CD4-positive, alpha-beta memory T cell (primary cell): ENCODE results near the gene ITPKC. TPM values are rescaled to one million over a fixed set of nuclear protein-coding genes. Genes with fewer than 3 reads are reported as not detected.
"Not testable (repeated sequence)": the region's sequence is repeated elsewhere in the genome, so short reads cannot be mapped to it uniquely, and the experiment has no call there.

Source experiments
- CTCF ChIA-PET: fragments of 350-600 bp; sonication (Branson Sonifier 250); formaldehyde crosslinking; loops from one replicate; lab custom pipeline; 2021; ENCODE audit warnings: inconsistent platforms; ENCODE audit not compliant: partially characterized antibody; lab: Charles Lee
- POLR2A ChIA-PET: fragments of 350-600 bp; sonication (Branson Sonifier 250); formaldehyde crosslinking; loops from one replicate; lab custom pipeline; 2021; ENCODE audit not compliant: partially characterized antibody; lab: Charles Lee
- DNase-seq, 5 donors: peaks; one replicate each; pipeline versions ENCODE4 v3.0.0 to v3.0.0-alpha.2; 2020 to 2022; ENCODE audit warnings: mixed read lengths in 1 of 5
- H3K27ac ChIP-seq: one replicate; pipeline ENCODE4 v1.7.0; 2013; ENCODE audit warnings: low read depth, low read length
- H3K27me3 ChIP-seq: 2 replicates; pipeline ENCODE4 v1.7.0; 2013; ENCODE audit warnings: mild to moderate bottlenecking, low read length, moderate library complexity; ENCODE audit not compliant: insufficient read depth
- H3K36me3 ChIP-seq: 2 replicates; pipeline ENCODE4 v1.7.0; 2013; ENCODE audit warnings: mild to moderate bottlenecking, low read length, moderate library complexity; ENCODE audit not compliant: insufficient read depth
- H3K4me1 ChIP-seq: 2 replicates; pipeline ENCODE4 v1.7.0; 2013; ENCODE audit warnings: mild to moderate bottlenecking, low read length, moderate library complexity; ENCODE audit not compliant: insufficient read depth
- H3K4me3 ChIP-seq, 2 donors: one replicate each; pipeline ENCODE4 v1.7.0; 2013; ENCODE audit warnings: low read length in 2 of 2, mild to moderate bottlenecking in 1 of 2
- H3K9me3 ChIP-seq, 2 donors: one replicate each; pipeline ENCODE4 v1.7.0; 2013; ENCODE audit warnings: low read length in 2 of 2, control low read depth in 1 of 2; ENCODE audit not compliant: control insufficient read depth in 1 of 2
- H3K27ac Mint-ChIP-seq, 7 donors: one replicate each; pipeline ENCODE4 v1.8.0; 2020 to 2021; ENCODE audit warnings: mixed read lengths in 7 of 7, mild to moderate bottlenecking in 6 of 7, inconsistent platforms in 3 of 7, moderate library complexity in 3 of 7
- H3K27me3 Mint-ChIP-seq, 2 donors: one replicate each; pipeline ENCODE4 v1.8.0; 2020 to 2021; ENCODE audit warnings: mixed read lengths in 2 of 2
- H3K36me3 Mint-ChIP-seq, 2 donors: one replicate each; pipeline ENCODE4 v1.8.0; 2020 to 2021; ENCODE audit warnings: mixed read lengths in 2 of 2, inconsistent platforms in 1 of 2, mild to moderate bottlenecking in 1 of 2
- H3K4me1 Mint-ChIP-seq, 4 donors: one replicate each; pipeline ENCODE4 v1.8.0; 2020 to 2021; ENCODE audit warnings: mixed read lengths in 4 of 4, mild to moderate bottlenecking in 1 of 4
- H3K4me3 Mint-ChIP-seq, 8 donors: one replicate each; pipeline ENCODE4 v1.8.0; 2020 to 2021; ENCODE audit warnings: mixed read lengths in 8 of 8, mild to moderate bottlenecking in 7 of 8, moderate library complexity in 6 of 8, inconsistent platforms in 3 of 8
- H3K9me3 Mint-ChIP-seq, 8 donors: one replicate each; pipeline ENCODE4 v1.8.0; 2020 to 2021; ENCODE audit warnings: mixed read lengths in 8 of 8, mild to moderate bottlenecking in 5 of 8, inconsistent platforms in 3 of 8, moderate library complexity in 1 of 8
- intact Hi-C: fragments of 100-400 bp; cut with micrococcal nuclease; formaldehyde crosslinking; loops from one replicate; pipeline ENCODE4 v1.15.1; 2023
- polyA plus RNA-seq, 2 donors: library from polyadenylated mRNA; unstranded; fragments of 300-500 nt; fragmentation: Illumina TruSeq; gene quantifications; one replicate each; pipeline ENCODE4 v1.2.3, GENCODE V29; 2021
- total RNA-seq, 2 experiments: library from RNA; stranded (reverse); gene quantifications; one replicate each; pipeline ENCODE4 v1.2.3, GENCODE V29; 2021

The ITPKC gene
- total and polyA plus RNA-seq, 4 experiments from 2014 or later: 1.9 to 10.2 (median 7.6) TPM

DNA sequence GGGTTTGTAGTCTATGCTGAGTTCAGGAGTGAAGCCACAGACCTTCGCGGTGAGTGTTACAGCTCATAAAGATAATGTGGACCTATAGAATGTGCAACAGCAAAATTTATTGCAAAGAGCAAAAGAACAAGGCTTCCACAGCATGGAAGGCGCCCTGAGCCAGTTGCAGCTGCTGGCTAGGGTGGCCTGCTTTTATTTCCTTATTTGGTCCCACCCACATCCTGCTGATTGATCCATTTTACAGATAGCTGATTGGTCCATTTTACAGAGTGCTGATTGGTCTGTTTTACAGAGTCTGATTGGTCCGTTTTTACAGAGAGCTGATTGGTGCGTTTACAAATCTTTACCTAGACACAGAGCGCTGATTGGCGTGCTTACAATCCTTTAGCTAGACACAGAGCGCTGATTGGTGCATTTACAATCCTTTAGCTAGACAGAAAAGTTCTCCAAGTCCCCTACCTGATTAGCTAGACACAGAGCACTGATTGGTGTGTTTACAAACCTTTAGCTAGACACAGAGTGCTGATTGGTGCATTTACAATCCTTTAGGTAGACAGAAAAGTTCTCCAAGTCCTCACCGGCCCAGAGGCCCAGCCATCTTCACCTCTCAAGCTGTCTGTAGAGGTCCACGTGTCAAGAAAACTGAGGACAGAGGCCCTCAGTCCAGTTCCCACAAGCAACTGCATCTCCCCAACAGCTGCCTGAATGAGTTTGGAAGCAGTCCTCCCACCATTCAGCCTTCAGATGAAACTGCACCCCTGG lies 54.4 kb downstream of the ITPKC start:
- H3K4me3 ChIP-seq, intact Hi-C loops, H3K27me3 Mint-ChIP-seq, H3K27ac ChIP-seq, H3K9me3 Mint-ChIP-seq, H3K27me3 ChIP-seq, H3K36me3 ChIP-seq, H3K4me1 ChIP-seq, H3K9me3 ChIP-seq: not testable (repeated sequence)
- peak in 4 of 5 donors; percentile 34 to 54 (median 47) for DNase-seq
- Mint-ChIP-seq H3K4me3 (peak overlapping the region in 3 of 8 donors; percentile 21 to 59 (median 48)), H3K36me3 (peaks cover 9 to 17% of the 10 kb centered on the region in 2 donors), H3K4me1 (peaks cover 9 to 13% (median 11%) of the 10 kb centered on the region in 4 donors), H3K27ac (peak overlapping the region in 6 of 7 donors; percentile 33 to 84 (median 68))
- POLR2A ChIA-PET: interaction anchor here (0.6 to 14.6 kb wide), 4 partner anchors 17 to 57 kb away, joined by 3 to 369 read pairs (median 3); partner anchors contain the start of gene EGLN2
- CTCF ChIA-PET: interaction anchor here (1.2 to 1.5 kb wide), 3 partner anchors 7 to 373 kb away, joined by 3 to 4 read pairs (median 3); no protein-coding TSS in a partner anchor

DNA sequence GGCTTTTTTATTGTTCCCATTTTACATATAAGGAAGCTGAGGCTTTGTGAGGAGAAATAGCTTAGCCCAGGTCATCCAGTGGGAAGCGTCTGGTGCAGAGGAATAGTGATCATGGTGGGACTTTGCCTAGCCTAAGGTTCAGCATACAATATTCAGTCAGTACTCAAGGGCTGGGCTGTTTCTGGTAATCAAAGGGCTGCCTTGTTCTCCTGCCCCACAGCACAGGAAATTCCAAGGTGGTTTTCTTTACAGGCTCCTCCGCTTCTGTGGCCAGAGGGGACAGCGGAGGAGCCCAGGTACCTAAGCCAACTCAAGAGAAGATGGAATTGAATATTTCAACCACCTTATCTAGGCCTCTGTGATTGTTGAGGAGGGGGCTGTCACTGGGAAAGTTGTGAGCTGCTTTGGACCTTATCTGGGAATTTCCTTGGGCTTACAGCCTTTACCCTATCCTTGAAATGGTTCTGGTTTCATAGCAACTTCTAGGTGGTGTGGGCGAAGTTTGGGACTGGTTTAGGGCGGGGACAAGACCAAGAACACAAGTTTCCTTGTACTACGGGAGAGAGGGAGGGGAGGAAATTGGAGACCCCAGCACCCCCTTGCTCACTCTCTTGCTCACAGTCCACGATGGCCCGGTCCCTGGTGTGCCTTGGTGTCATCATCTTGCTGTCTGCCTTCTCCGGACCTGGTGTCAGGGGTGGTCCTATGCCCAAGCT lies 58.2 kb downstream of the ITPKC start, which contains the start of gene MIA:
Gene MIA (plus strand): TSS at position 606 of the 716 bp plus-strand sequence. CDS start 22 bp downstream, at position 628.
- H3K27ac ChIP-seq: no peak within 1 kb of the TSS

GRCh38 chr19:40775632-40776022 lies 58.7 kb downstream of the ITPKC start:
- H3K4me3 ChIP-seq: no peak overlapping the region
- no peaks in the 10 kb centered on the region for H3K36me3 ChIP-seq
- Mint-ChIP-seq H3K4me3 (no peak overlapping the region), H3K9me3 (peaks cover 0 to 5% (median 0%) of the 10 kb centered on the region in 8 donors), H3K4me1 (peaks cover 26 to 45% (median 33%) of the 10 kb centered on the region in 4 donors), H3K27me3 (no peaks in the 10 kb centered on the region), H3K36me3 (peaks cover 13 to 24% of the 10 kb centered on the region in 2 donors), H3K27ac (peak overlapping the region in 5 of 7 donors; percentile 42 to 95 (median 74))
- POLR2A ChIA-PET: interaction anchor here (0.9 to 14.6 kb wide), 4 partner anchors 22 to 27 kb away, joined by 3 to 369 read pairs (median 72); partner anchors contain the start of genes ACTMAP, EGLN2 and SNRPA
- H3K27me3 ChIP-seq: no peaks in the 10 kb centered on the region
- intact Hi-C loops: loop anchor here (2.0 kb wide), 1 partner anchor 43 kb away; no protein-coding TSS in a partner anchor
- CTCF ChIA-PET: interaction anchor here (1.8 kb wide), 1 partner anchor 18 kb away, joined by 4 read pairs; no protein-coding TSS in a partner anchor
- H3K27ac ChIP-seq: no peak overlapping the region
- no peaks in the 10 kb centered on the region for H3K9me3 ChIP-seq
- peaks cover 34% of the 10 kb centered on the region for H3K4me1 ChIP-seq
- DNase-seq: no peak

More for the DNA sequence above, 58.2 kb downstream of the ITPKC start, which contains the start of gene MIA:
- Mint-ChIP-seq H3K9me3 (peaks cover 0 to 5% (median 0%) of the 10 kb centered on the region in 8 donors), H3K27me3 (no peaks in the 10 kb centered on the region), H3K4me1 (peaks cover 25 to 44% (median 33%) of the 10 kb centered on the region in 4 donors), H3K36me3 (peaks cover 9 to 21% of the 10 kb centered on the region in 2 donors), H3K27ac (peak within 1 kb of the TSS; percentile 10 to 99 (median 74)), H3K4me3 (no peak within 1 kb of the TSS)
- no peaks in the 10 kb centered on the region for H3K36me3 ChIP-seq
- no peak for DNase-seq
- peaks cover 34% of the 10 kb centered on the region for H3K4me1 ChIP-seq
- H3K4me3 ChIP-seq: no peak within 1 kb of the TSS
- POLR2A ChIA-PET: interaction anchor here (0.9 to 14.6 kb wide), 3 partner anchors 22 to 27 kb away, joined by 3 to 369 read pairs (median 3); partner anchors contain the start of genes ACTMAP, EGLN2 and SNRPA
- no peaks in the 10 kb centered on the region for H3K9me3 ChIP-seq
- CTCF ChIA-PET: no interaction called here
- H3K27me3 ChIP-seq: no peaks in the 10 kb centered on the region
- intact Hi-C loops: no loop called here

DNA sequence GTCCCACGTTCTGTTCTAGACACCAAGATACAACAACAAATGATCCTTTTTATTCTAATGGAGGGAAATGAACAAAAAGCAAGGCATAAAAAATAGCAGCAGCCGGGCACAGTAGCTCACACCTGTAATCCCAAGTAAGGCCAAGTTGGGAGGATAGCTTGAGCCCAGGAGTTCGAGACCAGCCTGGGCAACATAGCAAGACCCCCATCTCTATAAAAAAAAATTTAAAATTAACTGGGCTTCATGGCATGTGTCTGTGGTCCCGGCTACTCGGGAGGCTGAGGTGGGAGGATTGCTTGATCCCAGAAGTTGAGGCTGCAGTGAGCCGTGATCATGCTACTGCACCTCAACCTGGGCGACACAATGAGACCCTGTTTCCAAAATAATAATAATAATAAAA lies 59.5 kb downstream of the ITPKC start:
- CTCF ChIA-PET: interaction anchor here (1.1 to 3.3 kb wide), 5 partner anchors 17 to 43 kb away, joined by 4 to 46 read pairs (median 5); no protein-coding TSS in a partner anchor
- no peaks in the 10 kb centered on the region for H3K27me3 Mint-ChIP-seq
- H3K9me3 Mint-ChIP-seq: no peaks in the 10 kb centered on the region
- H3K4me1 Mint-ChIP-seq: peaks cover 21 to 41% (median 30%) of the 10 kb centered on the region in 4 donors
- POLR2A ChIA-PET: interaction anchor here (2.2 to 14.6 kb wide), 4 partner anchors 9 to 576 kb away, joined by 11 to 369 read pairs (median 85); partner anchors contain the start of genes ACTMAP, EGLN2, SNRPA and TGFB1
- no peak overlapping the region for H3K4me3 ChIP-seq
- intact Hi-C loops: loop anchor here (2.0 kb wide), 1 partner anchor 42 kb away; no protein-coding TSS in a partner anchor
- no peaks in the 10 kb centered on the region for H3K9me3 ChIP-seq
- H3K27me3 ChIP-seq: no peaks in the 10 kb centered on the region
- H3K36me3 ChIP-seq: no peaks in the 10 kb centered on the region
- H3K36me3 Mint-ChIP-seq: peaks cover 9 to 20% of the 10 kb centered on the region in 2 donors
- no peak overlapping the region for H3K27ac ChIP-seq
- H3K4me1 ChIP-seq: peaks cover 29% of the 10 kb centered on the region
- no peak for DNase-seq
- peak overlapping the region in 1 of 8 donors; percentile 97 for H3K4me3 Mint-ChIP-seq
- H3K27ac Mint-ChIP-seq: peak overlapping the region in 6 of 7 donors; percentile 10 to 99 (median 98)

DNA sequence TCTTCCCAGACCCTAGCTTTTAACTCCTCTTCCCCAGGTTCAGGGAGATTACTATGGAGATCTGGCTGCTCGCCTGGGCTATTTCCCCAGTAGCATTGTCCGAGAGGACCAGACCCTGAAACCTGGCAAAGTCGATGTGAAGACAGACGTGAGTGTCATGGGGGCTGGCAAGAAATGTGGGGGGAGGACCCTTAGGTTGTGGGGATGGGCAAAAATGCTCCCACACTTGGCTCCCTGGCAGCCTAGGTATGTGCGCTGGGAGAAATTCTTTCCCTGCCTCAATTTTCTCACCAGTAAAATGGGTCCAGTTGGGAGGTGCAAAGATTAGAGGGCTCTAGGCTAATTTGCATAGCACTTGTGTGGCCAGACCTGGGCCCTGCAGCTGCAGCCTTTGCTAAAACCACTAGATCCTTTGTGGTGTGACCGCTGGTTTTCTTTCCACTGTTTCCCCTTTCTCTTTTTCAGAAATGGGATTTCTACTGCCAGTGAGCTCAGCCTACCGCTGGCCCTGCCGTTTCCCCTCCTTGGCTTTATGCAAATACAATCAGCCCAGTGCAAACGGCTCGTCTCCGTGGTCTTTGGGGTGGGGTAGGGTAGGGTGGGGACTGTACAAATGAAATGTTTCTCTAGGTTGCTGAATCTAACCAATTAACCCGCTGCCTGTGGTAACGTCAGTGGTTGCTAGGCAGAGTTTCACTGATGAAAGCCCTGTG lies 60.2 kb downstream of the ITPKC start:
- Histone ChIP-seq H3K4me1 (peaks cover 29% of the 10 kb centered on the region), H3K27ac (peak overlapping the region; percentile 89), H3K9me3 (no peaks in the 10 kb centered on the region), H3K4me3 (peak overlapping the region; percentile 67 to 98), H3K36me3 (peaks cover 2% of the 10 kb centered on the region), H3K27me3 (no peaks in the 10 kb centered on the region)
- DNase-seq: peak; percentile 87 to 96 (median 88)
- Mint-ChIP-seq H3K9me3 (no peaks in the 10 kb centered on the region), H3K4me3 (peak overlapping the region; percentile 92 to 98 (median 95)), H3K27ac (peak overlapping the region; percentile 95 to 99 (median 99)), H3K4me1 (peaks cover 23 to 41% (median 31%) of the 10 kb centered on the region in 4 donors), H3K27me3 (no peaks in the 10 kb centered on the region), H3K36me3 (peaks cover 10 to 25% of the 10 kb centered on the region in 2 donors)
- POLR2A ChIA-PET: interaction anchor here (0.8 to 14.6 kb wide), 27 partner anchors 9 to 772 kb away, joined by 3 to 369 read pairs (median 5); partner anchors contain the start of genes ACTMAP, COQ8B, EGLN2 and HNRNPUL1
- CTCF ChIA-PET: interaction anchor here (0.6 to 4.1 kb wide), 15 partner anchors 16 to 428 kb away, joined by 3 to 46 read pairs (median 7); partner anchors contain the start of genes ACTMAP, COQ8B, EGLN2 and ITPKC
- intact Hi-C loops: loop anchor here (2.0 kb wide), 1 partner anchor 42 kb away; no protein-coding TSS in a partner anchor

DNA sequence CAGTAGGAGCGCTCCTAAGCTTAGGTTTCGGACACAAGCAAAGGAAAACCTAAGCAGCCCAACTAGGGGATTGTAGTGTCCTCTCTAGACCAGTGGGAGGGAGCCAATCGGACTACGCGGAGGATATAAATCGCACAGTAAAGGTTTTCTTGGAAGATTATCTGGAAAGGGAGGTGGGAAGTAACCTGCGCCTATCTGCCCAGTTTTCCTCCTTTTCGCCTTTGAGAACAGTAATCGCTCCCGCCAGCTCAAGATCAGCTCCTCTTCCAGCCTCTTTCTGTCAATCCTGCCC lies 60.7 kb downstream of the ITPKC start:
- H3K4me1 Mint-ChIP-seq: peaks cover 24 to 45% (median 31%) of the 10 kb centered on the region in 4 donors
- Histone ChIP-seq H3K36me3 (peaks cover 5% of the 10 kb centered on the region), H3K4me3 (peak overlapping the region; percentile 67 to 98), H3K4me1 (peaks cover 29% of the 10 kb centered on the region), H3K27ac (peak overlapping the region; percentile 89), H3K27me3 (no peaks in the 10 kb centered on the region), H3K9me3 (no peaks in the 10 kb centered on the region)
- POLR2A ChIA-PET: interaction anchor here (0.8 to 14.6 kb wide), 29 partner anchors 9 to 772 kb away, joined by 3 to 369 read pairs (median 5); partner anchors contain the start of genes ACTMAP, COQ8B, EGLN2 and HNRNPUL1
- peaks cover 11 to 28% of the 10 kb centered on the region in 2 donors for H3K36me3 Mint-ChIP-seq
- H3K4me3 Mint-ChIP-seq: peak overlapping the region; percentile 92 to 98 (median 95)
- CTCF ChIA-PET: interaction anchor here (0.6 to 4.1 kb wide), 15 partner anchors 16 to 427 kb away, joined by 3 to 46 read pairs (median 7); partner anchors contain the start of genes ACTMAP, COQ8B, EGLN2 and ITPKC
- no peaks in the 10 kb centered on the region for H3K9me3 Mint-ChIP-seq
- no peak for DNase-seq
- intact Hi-C loops: loop anchor here (2.0 kb wide), 1 partner anchor 41 kb away; no protein-coding TSS in a partner anchor
- H3K27ac Mint-ChIP-seq: peak overlapping the region; percentile 95 to 99 (median 99)
- H3K27me3 Mint-ChIP-seq: no peaks in the 10 kb centered on the region
